Lower leg skin (tissue), 3 donors: ENCODE results near the gene NSUN7.

ENCODE experiments used
- POLR2A ChIP-seq, 2 donors: fragments of 450-650 bp; IDR thresholded peaks; one replicate each; pipeline ENCODE4 v1.6.1; 2016 to 2017; ENCODE audit warnings: antibody characterized with exemption in 2 of 2, mild to moderate bottlenecking in 1 of 2, moderate library complexity in 1 of 2
- TF ChIP-seq, protein P1 (sequence below), 3 donors: fragments of 450-650 bp; IDR thresholded peaks; one replicate each; pipeline ENCODE4 v1.5.1; 2016; ENCODE audit warnings: antibody characterized with exemption in 3 of 3, mild to moderate bottlenecking in 3 of 3, moderate library complexity in 2 of 3

GRCh38 chr4:40837094-40837870 is 87.5 kb downstream of the NSUN7 start:
- TF ChIP-seq, protein P1, sequence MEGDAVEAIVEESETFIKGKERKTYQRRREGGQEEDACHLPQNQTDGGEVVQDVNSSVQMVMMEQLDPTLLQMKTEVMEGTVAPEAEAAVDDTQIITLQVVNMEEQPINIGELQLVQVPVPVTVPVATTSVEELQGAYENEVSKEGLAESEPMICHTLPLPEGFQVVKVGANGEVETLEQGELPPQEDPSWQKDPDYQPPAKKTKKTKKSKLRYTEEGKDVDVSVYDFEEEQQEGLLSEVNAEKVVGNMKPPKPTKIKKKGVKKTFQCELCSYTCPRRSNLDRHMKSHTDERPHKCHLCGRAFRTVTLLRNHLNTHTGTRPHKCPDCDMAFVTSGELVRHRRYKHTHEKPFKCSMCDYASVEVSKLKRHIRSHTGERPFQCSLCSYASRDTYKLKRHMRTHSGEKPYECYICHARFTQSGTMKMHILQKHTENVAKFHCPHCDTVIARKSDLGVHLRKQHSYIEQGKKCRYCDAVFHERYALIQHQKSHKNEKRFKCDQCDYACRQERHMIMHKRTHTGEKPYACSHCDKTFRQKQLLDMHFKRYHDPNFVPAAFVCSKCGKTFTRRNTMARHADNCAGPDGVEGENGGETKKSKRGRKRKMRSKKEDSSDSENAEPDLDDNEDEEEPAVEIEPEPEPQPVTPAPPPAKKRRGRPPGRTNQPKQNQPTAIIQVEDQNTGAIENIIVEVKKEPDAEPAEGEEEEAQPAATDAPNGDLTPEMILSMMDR (IDR thresholded peaks at IDR 0.05) = no peak
- TF ChIP-seq POLR2A (IDR thresholded peaks at IDR 0.05) = no peak
